Activated CD4-positive, alpha-beta T cell treated with anti-CD3 and anti-CD28 coated beads for 4 hours (primary cell): ENCODE results near the gene TNKS1BP1.

Source experiments
- DNase-seq, 2 donors: peaks; one replicate each; pipeline ENCODE4 v3.0.0-alpha.2; 2020

TNKS1BP1 gene

DNA sequence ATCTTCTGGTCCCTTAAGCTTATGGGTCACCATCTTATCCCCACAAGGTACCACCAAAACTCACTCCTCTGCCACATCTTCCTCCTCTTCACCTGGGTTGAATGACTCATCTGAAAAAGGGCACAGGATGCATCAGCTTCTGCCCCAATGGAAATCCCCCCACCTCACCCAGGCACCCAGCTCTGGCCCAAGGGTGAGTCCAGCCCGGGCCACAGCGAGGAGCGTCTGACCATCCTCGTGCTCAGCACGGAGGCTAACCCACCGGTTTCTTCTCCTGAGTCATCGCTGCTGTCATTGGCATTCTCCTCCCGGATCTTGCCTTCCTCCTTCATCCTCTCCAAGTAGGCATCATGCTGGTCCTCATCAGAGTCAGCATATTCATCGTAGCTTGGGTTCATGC is 5.3 kb upstream of the TNKS1BP1 start:
- no peak for DNase-seq

DNA sequence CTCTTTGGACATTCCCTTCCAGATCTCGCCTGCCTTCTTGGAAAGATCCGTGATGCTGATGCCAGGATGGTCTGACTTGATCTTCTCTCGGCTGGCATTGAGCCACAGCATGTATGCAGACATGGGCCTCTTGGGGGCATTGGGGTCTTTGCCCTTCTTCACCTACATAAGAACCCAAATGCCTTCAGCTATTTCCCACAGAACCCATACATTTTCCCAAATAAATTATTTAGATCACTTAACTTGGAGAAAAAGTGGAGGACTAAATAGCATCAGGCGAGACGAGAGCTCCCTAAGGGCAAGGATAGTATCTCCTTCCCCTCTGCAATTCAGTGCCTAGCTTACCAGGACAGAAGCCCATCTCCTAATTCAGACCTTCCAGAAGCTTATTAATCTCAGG is 3.0 kb upstream of the TNKS1BP1 start:
- DNase-seq, result no peak

DNA sequence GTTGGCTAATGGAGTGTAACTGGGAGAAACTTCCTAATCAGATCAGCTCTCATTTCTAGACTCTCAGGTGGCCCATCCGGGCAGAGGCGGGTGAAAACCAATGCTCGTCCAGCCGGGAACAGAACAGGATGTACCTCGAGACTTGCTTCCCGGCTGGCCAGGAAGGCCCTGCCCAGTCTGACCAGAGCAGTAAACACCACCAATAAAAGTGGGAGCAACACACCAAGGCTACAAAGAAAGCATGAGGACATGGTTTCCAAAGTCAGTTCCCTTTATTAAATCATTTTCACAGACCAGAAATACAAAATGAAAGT is 940 bp upstream of the TNKS1BP1 start:
- no peak for DNase-seq

DNA sequence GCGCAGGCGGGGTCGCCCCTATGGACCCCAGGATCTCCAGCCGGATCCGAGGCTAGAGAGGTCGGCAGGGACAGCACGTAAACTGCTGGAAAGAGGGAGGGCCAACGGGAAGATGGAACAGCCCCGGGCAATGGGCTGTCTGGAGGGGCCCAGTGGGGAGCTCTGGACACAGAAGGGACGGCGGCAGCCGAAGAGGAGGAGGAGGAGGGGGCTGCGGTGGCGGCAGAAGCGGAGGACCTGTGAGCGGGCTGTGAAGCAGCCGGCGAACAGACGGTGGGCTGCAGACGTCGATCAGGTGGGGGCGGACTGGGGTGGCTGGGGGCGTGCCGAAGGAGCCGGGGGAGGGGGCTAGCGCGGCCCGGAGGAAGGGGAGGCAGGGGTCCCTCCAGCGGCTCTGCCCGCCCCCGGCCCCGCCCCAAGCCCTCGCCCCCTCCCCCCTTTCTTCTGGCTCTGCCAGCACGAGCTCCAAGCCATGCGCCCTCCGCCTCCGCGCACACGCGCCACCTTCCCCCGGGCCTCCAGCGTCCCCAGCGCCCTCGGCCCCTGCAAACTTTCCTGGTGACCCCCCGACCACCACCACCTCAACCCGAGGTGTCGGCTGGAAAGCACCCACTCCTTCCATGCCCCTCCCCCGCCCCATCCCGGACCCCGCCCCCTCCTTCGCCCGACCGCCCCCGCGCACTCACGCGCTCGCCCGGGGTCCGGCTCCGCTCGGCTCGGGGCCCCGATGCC is 432 bp downstream of the TNKS1BP1 start:
- peak in 1 of 2 donors; percentile 28 for DNase-seq

DNA sequence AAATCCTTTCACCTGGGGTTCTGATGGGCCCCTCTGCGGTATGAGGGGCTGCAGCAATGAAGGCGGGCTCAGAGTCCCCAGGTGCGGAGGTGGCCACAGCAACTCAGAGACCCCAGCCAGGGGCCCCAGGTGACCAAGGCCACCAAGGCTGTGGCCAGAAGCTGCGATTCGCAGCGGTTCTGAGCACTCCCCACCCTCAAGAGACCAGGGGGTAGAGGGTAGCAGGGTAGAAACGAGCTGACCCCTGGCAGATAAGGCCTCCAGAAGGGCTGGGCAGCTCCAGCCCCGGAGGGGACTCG is 948 bp downstream of the TNKS1BP1 start:
- DNase-seq, result no peak

DNA sequence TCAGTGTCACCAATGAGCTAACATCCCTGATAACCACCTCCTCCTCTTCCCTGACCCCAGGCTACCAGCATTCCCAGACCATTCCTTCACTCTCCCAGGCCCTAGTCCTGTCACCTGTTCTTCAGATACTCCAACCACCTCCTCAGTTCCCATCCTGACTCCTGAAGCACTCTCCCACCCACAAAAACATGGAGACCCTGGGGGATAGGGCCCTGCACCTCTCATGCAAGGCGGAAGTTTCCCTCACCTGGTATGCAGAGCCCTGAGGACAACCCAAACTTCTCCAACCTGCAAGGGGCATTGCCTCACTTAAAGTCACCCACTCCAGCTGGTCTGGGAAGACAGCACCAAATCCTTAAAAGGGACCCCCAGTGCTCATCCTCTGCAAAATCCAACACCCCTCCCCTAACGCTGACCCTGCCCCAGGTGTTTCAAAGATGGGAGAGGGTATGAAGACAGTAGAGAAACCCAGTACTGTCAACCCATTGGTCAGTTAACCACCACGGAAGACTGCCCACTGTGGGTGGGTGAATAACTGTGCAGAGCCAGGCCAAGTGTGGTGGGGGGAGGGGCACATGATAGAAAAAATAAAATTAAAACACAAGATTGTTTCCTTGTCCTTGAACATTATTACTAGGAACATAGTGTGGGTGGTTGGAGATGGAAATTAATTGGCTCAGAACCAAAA is 1.4 kb downstream of the TNKS1BP1 start:
- DNase-seq, result no peak

DNA sequence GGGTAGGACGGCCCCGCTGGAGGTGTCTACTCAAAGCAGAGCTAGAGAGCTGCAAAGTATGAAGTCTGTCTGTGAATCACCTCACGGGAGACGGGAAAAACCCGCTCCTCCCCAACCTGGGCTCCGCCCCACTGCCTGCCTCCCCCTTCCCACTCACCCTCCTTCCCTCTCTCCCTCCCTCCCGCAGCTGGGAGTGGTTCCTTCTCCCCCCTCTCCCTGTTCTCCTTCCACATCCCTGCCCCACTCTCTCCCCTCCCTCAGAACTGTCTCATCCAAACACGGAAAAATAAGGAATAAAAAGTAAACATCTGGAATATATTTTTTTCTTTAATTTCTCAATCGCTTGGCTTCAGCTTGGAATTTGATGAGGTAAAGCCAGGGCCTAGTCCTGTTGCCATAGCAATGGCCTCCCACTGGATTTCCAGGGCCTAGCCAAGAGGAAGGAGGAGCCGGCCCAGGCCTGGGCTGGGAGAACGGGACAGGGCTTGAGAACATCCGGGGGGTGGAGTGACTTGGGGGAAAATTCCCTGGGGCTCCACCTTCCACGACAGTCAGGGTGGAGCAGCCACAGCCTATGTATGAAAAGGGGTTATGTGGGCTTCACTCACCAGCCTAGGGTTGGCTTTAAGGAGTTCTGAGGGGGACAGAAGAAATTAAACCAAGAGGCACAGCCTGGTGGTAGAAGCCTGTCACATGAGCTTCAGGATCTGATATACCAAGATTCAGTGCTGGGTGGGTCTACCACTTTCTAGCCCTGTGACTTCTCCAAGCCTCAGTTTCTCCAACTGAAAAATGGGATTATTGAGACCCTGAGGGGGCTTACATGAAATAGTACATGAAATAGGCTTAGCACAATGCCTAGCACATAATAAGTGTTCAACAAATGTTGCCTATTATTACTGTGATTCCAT is 2.2 kb downstream of the TNKS1BP1 start:
- peak in 1 of 2 donors; percentile 14 for DNase-seq

DNA sequence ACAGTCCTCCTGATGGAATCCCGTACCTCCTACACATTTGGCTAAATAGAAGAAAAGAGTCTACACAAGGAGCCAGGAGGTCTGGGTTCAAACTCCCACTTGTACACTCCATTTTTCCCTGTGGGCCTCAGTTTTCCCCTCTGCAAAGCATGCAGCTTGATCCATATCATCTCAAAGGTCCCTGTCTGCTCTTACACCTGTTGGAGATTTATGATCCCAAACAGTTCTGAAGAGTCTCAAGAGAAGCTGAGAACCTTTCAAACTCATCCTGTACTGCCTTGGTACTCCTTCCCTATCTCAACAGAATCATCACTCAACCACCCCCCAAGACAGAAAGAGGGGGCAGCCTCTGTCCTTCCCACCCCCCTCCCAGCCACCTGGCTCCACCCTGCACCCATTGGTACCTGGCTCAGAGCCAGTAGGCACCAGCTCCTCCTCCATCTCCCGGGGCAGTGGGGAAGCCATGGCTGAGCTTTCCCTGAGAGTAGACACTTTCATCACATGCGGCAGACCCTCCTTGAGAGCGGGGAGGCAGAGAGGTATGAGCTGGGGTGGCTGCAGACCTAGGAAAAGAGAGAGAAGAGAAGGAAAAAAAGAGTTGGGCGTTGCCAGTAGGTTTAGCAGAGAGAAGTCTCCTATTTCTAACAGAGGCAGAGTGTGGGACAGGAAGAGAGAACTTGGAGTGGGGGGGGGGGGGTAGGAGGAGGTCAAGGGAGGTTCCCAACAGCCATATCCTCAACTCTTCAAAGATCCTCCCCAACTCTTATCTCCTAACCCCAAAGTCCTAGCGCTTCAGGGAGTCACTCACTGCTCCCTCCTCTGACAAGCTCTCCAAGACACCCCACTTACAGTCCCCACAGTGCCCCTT is 3.1 kb downstream of the TNKS1BP1 start:
- no peak for DNase-seq

DNA sequence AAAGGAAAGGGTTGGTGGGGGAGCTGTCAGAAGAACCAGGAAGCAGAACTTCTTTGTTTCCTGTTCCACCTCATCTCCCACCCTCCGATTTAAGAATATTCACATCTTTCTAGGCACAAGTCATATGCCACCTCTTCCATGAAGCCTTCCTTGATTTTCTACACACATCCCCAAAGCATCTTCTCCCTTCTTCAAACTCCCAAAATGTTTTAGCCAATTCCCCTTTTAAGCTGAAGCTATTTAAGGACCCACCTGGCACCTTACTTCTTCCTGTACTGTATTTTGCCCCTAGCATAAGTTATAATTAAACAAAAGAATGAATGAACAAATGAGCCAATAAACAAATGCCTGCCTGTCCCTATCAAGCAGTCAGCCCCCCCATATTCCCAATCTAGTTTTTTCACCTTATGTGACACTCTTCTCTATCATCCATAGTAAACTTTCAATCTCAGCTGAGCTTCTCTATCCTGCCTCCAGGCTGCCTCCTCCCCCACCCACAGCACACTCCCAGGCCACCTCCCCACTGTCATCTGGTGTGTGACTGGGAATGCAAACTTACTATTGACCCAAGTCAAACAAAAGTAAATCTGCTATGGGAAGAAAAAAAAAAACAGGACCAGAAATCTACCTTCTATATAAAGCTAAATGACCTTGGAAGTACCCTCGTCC is 3.9 kb downstream of the TNKS1BP1 start:
- DNase-seq, result no peak

DNA sequence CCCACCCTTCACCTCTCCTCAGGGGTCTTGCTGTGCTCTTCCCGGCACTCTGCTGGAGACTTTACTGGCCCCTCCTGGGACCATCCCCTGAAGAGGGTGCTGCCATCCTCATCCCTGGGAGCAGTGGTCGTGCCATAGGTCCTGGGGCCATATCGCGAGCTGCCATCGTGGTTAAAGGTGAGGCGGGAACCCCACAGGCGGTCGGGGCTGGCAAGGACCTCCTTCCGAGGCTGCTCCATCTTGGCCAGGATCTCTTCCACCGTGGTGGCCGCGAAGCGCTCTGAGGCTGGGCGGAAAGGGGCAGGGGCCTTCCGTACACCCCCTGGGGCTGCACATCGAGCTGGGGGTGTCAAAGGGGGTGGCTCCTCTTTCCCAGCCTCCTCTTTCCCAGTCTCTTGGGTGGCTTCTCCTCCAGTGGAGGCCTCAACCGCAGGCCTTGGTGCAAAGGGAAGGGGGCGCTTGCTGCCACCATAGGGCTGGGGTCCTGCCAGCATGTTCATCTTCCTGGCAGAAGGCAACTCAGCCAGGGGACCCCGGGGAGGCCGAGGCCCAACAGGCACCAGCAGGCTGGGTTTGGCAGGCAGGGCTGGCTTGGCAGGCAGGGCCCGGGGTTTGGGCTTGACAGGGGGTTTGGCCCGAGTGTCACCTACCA is 4.6 kb downstream of the TNKS1BP1 start:
- no peak for DNase-seq

DNA sequence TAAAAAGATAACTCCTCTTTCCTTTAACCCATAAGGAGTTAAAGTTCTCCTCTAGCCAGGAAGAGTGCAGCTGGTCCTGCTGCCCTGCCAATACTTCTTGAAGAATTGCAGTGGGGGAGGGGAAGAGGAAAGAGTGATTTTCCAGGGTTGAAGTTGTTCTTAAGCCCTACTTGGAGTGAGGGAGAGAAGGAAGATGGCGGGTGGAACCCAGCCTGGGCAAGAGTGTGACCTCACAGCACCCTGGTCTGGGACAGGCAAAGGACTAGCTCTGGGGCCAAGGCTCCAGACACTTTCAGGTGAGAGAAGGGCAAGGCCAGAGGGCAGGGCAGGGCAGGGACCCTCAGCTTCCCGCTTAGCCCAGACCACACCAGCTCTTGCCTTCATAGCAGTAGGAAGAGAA is 6.6 kb downstream of the TNKS1BP1 start:
- DNase-seq, result no peak

DNA sequence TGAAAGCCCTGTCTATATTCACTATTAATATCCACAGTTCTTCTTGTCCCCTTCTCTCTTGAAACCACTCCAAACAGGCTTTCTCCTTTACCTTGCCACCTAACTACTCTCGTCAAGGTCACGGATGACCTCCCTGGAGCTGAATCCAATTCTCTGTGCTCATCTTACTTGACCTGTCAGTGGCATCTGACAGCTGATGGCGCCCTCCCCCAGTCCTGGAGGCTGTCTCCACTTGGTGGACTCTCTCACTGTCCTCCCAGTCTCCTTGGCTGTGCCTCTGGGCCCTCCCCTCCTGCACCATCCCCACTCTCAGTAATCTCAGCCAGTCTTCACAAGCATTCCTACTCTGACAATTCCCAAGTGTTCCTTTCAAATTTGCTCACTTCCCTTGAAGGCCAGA is 8.7 kb downstream of the TNKS1BP1 start:
- DNase-seq, result no peak

DNA sequence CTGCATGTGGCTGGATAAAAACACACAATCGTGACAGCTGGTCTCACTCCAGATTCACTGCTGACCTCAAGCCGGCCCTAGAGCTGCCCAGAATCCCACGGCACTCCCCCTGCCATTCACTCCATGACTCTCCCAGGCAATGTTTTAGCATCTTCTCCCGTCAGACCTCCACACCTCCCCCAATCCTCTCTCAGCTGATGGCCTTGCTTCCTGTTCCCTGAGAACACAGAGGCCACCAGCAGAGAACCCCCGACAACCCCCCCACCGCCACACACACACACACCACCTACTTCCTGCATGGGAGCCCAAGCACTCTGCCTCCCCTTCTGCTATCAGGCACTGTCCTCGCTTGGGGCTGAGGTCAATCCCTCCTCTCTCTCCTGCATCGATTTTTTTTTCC is 9.3 kb downstream of the TNKS1BP1 start:
- DNase-seq, result no peak

DNA sequence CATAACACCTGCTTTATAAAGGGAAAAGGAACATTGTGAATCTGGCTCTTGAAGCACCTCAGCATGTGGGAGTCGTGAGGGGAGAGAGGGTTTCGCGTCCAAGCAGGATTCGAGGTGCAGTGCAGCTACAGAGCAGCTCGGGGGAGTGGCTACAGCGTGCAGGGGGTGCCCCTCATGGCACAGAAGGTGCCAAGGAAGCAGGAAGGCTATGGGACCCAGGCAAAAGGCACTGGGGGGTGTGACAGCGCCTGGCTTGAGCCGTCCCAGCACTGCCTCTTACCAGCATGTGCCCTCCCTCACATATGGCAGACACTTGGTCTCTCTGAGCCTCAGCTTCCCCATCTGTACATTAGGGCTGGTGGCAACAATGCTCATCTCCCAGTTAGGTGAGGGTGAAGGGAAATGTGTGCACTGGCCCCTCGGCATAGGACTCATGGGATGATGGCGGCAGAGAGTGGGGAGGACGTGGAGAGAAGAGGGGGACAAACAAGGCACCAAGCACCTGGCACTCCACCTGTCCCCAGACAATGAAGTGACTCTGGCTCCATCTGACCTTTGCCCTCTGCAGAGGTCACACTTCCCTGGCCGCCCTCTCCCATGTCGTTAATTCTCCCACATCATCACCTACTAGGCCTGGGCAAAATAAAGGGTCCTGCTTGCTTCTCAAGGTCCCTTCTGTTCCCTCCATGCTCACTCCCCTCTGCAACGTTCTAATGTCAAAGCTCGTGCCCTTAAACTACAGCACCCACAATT is 10.4 kb downstream of the TNKS1BP1 start:
- DNase-seq, result no peak

DNA sequence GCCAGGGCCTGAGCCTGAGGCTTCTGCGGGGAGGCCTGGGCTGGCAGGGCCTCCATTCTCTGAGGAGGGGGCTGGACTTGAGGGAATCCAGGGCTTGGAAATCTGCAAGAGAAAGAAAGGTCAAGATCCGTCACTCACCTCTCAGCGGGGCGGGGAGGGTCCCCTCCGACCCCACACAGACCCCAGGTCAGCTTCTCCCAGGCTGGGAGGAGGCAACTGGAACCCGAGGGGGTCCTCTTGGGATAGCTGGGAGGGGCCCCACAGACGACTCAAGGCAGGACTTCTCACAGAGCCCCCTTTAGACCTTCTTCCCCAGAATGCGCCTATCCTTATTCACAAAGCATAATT is 11.0 kb downstream of the TNKS1BP1 start:
- DNase-seq, result no peak

DNA sequence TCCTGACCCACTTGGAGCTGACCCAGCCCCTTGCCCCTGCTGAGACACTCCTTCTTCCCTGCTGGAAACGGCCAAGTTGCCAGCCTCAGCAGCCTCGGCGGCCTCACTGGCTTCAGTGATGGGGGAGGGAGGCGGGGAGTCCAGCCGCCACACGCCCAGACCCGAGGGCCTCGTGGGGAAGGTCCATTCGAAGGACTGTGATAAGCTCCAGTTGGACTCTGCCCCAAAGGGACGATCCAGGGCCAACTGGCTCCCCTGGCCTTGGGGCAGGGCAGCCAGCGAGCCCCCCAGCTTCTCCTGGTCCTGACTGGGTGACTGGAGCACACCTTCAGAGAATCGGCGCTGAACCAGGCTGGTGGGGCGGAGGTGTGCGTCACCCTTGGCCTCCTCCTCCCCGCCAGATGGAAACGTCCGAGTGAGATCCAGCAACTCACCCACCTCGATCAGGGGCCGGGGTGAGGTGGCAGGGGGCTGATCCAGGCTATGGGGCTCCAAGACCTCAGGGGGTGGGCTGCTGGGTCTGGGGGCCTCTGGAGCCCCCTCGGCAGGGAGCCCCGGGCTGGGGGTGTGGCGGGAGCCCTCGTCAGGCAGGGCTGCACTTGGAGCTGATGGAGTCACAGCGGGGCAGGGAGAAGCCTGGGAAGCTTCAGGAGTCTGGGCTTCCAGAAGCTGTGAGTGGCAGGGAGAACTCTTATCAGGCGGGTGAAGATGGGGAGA is 11.5 kb downstream of the TNKS1BP1 start:
- no peak for DNase-seq

DNA sequence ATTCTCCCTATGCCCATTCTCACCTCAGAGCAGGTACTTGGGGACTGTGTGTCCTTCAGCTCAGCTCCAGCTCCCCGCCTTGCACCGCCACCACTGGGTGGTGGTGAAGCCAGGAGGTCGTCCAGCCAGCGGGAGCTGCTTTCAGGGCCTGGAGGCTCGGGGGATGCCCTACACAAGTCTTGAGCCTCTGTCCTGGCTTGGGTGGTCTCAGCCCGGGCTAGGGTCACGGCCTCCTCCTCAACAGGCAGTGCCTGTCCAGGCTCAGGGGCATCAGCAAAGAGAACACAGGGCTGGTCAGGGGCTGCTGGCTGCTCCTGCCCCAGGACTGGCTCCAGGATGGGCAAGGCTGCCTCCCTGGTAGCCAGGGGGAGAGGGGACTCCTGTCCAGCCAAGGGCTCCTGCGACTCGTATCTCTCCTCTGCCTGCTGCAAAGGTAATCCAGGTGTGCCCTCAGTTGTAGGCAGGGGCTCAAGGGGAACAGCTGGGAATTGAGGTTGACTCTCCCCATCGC is 12.2 kb downstream of the TNKS1BP1 start:
- DNase-seq, result no peak

DNA sequence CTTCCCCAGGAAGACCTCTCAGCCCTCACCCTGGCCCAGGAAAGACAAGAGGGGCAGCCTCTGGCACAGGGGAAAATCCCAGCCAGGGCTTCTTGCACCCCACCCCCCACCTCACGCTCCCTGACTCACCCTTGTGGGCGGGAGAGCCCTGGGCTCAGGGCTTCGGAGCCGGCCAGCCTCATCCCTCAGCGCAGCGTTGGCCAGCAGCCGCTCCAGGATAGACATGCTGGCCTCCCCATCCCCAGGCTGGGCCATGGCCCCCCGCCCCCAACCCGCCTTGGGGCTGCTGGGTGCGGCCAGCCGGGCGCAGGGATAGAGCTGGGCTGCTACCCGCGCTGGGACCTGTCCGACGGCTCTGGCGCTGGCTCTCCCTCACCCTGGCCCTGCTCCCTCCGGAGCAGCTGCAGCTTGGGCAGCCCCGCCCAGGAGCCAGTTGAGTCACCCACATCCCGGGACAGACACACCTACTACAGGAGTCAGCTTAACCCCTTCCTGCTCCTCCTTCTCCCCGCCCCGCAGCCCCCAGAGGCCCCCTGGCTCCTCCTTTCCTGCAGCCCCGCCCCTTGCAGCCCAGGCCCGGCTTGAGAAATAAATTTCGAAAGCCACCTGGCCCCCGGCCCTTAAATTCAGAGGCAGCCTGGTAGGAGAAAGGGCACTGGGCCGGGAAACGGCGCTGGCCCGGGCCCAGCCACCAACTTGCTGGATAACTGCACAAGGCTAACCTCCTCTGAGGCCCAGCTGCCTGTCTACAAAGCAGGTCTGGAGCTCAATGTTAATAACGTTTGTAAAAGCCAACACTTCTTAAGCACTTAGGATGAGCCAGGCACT is 13.4 kb downstream of the TNKS1BP1 start:
- DNase-seq, result peak; percentile 40 to 57

DNA sequence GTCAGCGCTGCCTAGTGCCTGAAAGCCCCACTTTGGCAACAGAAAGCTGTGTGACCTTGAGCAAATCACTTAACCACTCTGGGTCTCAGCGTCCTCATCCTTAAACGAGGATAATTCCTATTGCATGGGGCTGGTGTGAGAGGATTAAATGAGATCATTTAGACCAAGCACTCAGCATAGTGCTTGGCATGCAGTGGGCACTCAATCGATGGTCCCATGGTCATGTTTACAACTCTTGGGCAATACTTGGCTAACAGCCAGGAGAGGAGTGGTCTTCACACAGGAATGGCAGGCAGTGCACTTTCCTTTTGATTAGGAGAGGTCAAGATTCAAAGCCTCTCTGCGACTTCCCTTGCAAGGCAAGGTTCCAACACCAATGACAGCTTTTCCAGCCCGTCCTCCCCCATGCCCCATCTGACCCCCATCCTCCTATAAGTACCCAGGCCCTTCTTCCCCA is 14.1 kb downstream of the TNKS1BP1 start:
- DNase-seq, result no peak
